CD4-positive, alpha-beta memory T cell (primary cell): Measurements from ENCODE around the gene ZDHHC17. TPM values are rescaled to one million over a fixed set of nuclear protein-coding genes. Genes with fewer than 3 reads are reported as not detected.
A peak's percentile ranks its signal among the peaks of the same experiment; 100 is the strongest.

Source experiments
- CTCF ChIA-PET: fragments of 350-600 bp; sonication (Branson Sonifier 250); formaldehyde crosslinking; loops from one replicate; lab custom pipeline; 2021; ENCODE audit warnings: inconsistent platforms; ENCODE audit not compliant: partially characterized antibody; lab: Charles Lee
- POLR2A ChIA-PET: fragments of 350-600 bp; sonication (Branson Sonifier 250); formaldehyde crosslinking; loops from one replicate; lab custom pipeline; 2021; ENCODE audit not compliant: partially characterized antibody; lab: Charles Lee
- DNase-seq, 5 donors: peaks; one replicate each; pipeline versions ENCODE4 v3.0.0 to v3.0.0-alpha.2; 2020 to 2022; ENCODE audit warnings: mixed read lengths in 1 of 5
- H3K27ac ChIP-seq: one replicate; pipeline ENCODE4 v1.7.0; 2013; ENCODE audit warnings: low read depth, low read length
- H3K27me3 ChIP-seq: 2 replicates; pipeline ENCODE4 v1.7.0; 2013; ENCODE audit warnings: mild to moderate bottlenecking, low read length, moderate library complexity; ENCODE audit not compliant: insufficient read depth
- H3K36me3 ChIP-seq: 2 replicates; pipeline ENCODE4 v1.7.0; 2013; ENCODE audit warnings: mild to moderate bottlenecking, low read length, moderate library complexity; ENCODE audit not compliant: insufficient read depth
- H3K4me1 ChIP-seq: 2 replicates; pipeline ENCODE4 v1.7.0; 2013; ENCODE audit warnings: mild to moderate bottlenecking, low read length, moderate library complexity; ENCODE audit not compliant: insufficient read depth
- H3K4me3 ChIP-seq, 2 donors: one replicate each; pipeline ENCODE4 v1.7.0; 2013; ENCODE audit warnings: low read length in 2 of 2, mild to moderate bottlenecking in 1 of 2
- H3K9me3 ChIP-seq, 2 donors: one replicate each; pipeline ENCODE4 v1.7.0; 2013; ENCODE audit warnings: low read length in 2 of 2, control low read depth in 1 of 2; ENCODE audit not compliant: control insufficient read depth in 1 of 2
- H3K27ac Mint-ChIP-seq, 7 donors: one replicate each; pipeline ENCODE4 v1.8.0; 2020 to 2021; ENCODE audit warnings: mixed read lengths in 7 of 7, mild to moderate bottlenecking in 6 of 7, inconsistent platforms in 3 of 7, moderate library complexity in 3 of 7
- H3K27me3 Mint-ChIP-seq, 2 donors: one replicate each; pipeline ENCODE4 v1.8.0; 2020 to 2021; ENCODE audit warnings: mixed read lengths in 2 of 2
- H3K36me3 Mint-ChIP-seq, 2 donors: one replicate each; pipeline ENCODE4 v1.8.0; 2020 to 2021; ENCODE audit warnings: mixed read lengths in 2 of 2, inconsistent platforms in 1 of 2, mild to moderate bottlenecking in 1 of 2
- H3K4me1 Mint-ChIP-seq, 4 donors: one replicate each; pipeline ENCODE4 v1.8.0; 2020 to 2021; ENCODE audit warnings: mixed read lengths in 4 of 4, mild to moderate bottlenecking in 1 of 4
- H3K4me3 Mint-ChIP-seq, 8 donors: one replicate each; pipeline ENCODE4 v1.8.0; 2020 to 2021; ENCODE audit warnings: mixed read lengths in 8 of 8, mild to moderate bottlenecking in 7 of 8, moderate library complexity in 6 of 8, inconsistent platforms in 3 of 8
- H3K9me3 Mint-ChIP-seq, 8 donors: one replicate each; pipeline ENCODE4 v1.8.0; 2020 to 2021; ENCODE audit warnings: mixed read lengths in 8 of 8, mild to moderate bottlenecking in 5 of 8, inconsistent platforms in 3 of 8, moderate library complexity in 1 of 8
- intact Hi-C: fragments of 100-400 bp; cut with micrococcal nuclease; formaldehyde crosslinking; loops from one replicate; pipeline ENCODE4 v1.15.1; 2023
- polyA plus RNA-seq, 2 donors: library from polyadenylated mRNA; unstranded; fragments of 300-500 nt; fragmentation: Illumina TruSeq; gene quantifications; one replicate each; pipeline ENCODE4 v1.2.3, GENCODE V29; 2021
- total RNA-seq, 2 experiments: library from RNA; stranded (reverse); gene quantifications; one replicate each; pipeline ENCODE4 v1.2.3, GENCODE V29; 2021

Gene ZDHHC17
- total and polyA plus RNA-seq, 4 experiments from 2014 or later: 9.4 to 52.9 (median 32.6) TPM

DNA sequence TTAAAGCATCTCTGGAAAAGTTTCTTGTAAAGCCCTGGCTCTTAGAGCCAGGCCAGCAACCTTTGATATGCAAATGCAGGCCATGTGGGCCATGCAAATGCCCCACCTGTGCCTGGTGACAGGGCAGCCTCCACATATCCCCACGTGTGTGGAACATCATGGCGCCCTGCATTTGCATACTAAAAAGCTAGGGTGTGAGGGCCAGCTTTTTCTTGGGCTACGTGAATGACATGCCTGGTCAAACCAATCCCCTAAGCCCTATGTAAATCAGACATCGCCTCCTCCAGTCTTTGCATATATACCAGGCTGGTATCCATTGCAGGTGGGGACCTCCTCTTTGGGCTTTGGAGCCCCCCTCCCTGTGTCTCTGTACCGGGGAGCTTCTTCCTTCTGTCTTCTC is 108.5 kb downstream of the ZDHHC17 start:
- peaks cover 0 to 5% (median 1%) of the 10 kb centered on the region in 4 donors for H3K4me1 Mint-ChIP-seq
- no peak overlapping the region for H3K27ac ChIP-seq
- peaks cover 28% of the 10 kb centered on the region in 2 donors for H3K27me3 Mint-ChIP-seq

DNA sequence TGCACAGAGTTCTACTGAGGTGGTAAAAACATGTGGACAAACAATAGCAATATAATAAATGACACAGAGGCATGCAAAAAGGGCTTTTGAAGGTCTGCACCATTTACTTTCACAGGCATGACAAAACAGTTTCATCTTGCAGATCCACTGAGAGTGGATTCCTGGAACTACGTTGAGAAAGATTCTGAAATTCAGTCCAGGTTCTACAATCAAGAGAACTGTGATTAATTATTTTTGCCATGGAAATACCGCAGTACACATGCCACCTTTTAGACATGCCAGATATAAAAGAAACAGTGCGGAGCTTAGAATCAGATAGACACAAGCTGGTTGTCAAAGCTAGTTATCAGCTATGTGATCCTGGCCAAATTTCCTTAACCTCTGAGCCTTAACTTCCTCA is 110.1 kb downstream of the ZDHHC17 start:
- no peak overlapping the region for H3K27ac Mint-ChIP-seq
- no peak overlapping the region for H3K4me3 Mint-ChIP-seq
- H3K9me3 Mint-ChIP-seq: no peaks in the 10 kb centered on the region
- Histone ChIP-seq H3K4me1 (peaks cover 8% of the 10 kb centered on the region), H3K9me3 (no peaks in the 10 kb centered on the region), H3K27me3 (peaks cover 25% of the 10 kb centered on the region), H3K4me3 (no peak overlapping the region), H3K27ac (no peak overlapping the region), H3K36me3 (no peaks in the 10 kb centered on the region)
- H3K4me1 Mint-ChIP-seq: peaks cover 4 to 18% (median 10%) of the 10 kb centered on the region in 4 donors
- intact Hi-C loops: no loop called here
- no peaks in the 10 kb centered on the region for H3K36me3 Mint-ChIP-seq
- POLR2A ChIA-PET: no interaction called here
- DNase-seq: no peak
- H3K27me3 Mint-ChIP-seq: peaks cover 32 to 33% of the 10 kb centered on the region in 2 donors
- CTCF ChIA-PET: no interaction called here

More for the DNA sequence above, 108.5 kb downstream of the ZDHHC17 start:
- Mint-ChIP-seq H3K27ac (no peak overlapping the region), H3K9me3 (no peaks in the 10 kb centered on the region), H3K36me3 (no peaks in the 10 kb centered on the region), H3K4me3 (no peak overlapping the region)
- ChIA-PET POLR2A (interaction anchor here (0.7 kb wide), 1 partner anchor 18 kb away, joined by 5 read pairs; no protein-coding TSS in a partner anchor), CTCF (no interaction called here)
- peaks cover 17% of the 10 kb centered on the region for H3K27me3 ChIP-seq
- intact Hi-C loops: no loop called here
- H3K9me3 ChIP-seq: no peaks in the 10 kb centered on the region
- no peak overlapping the region for H3K4me3 ChIP-seq
- no peak for DNase-seq
- no peaks in the 10 kb centered on the region for H3K36me3 ChIP-seq
- no peaks in the 10 kb centered on the region for H3K4me1 ChIP-seq

DNA sequence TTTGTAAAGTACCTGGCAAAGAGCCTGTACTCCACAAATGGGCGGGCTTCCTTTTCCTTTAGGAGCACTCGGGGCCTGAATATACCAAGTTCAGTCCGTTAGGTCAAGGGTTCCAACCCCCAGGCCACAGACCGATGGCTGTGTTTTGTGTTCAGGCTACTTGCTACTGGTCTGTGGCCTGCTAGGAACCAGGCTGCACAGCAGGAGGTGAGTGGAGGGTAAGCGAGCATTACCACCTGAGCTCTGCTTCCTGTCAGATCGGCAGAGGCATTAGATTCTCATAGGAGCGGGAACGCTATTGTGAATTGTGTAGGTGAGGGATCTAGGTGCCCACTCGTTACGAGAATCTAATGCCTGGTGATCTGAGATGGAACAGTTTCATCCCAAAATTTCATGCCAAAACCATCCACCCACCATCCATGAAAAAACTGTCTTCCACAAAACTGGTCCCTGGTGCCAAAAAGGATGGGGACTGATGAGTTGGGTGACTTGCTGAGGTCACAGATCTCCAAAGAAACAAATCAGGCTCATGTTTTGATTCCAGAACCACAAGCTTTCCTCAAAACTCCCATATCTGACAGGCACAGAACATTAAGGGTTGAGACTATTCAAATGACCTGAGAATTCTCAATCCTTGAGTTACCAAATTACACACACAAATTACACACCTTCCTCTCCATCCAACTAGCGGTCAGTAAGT is 110.7 kb downstream of the ZDHHC17 start:
- Histone ChIP-seq H3K27ac (no peak overlapping the region), H3K4me1 (peaks cover 8% of the 10 kb centered on the region), H3K9me3 (no peaks in the 10 kb centered on the region), H3K36me3 (no peaks in the 10 kb centered on the region), H3K27me3 (peaks cover 26% of the 10 kb centered on the region), H3K4me3 (no peak overlapping the region)
- POLR2A ChIA-PET: no interaction called here
- Mint-ChIP-seq H3K27me3 (peaks cover 33 to 35% of the 10 kb centered on the region in 2 donors), H3K36me3 (no peaks in the 10 kb centered on the region), H3K27ac (no peak overlapping the region), H3K9me3 (peaks cover 0 to 4% (median 0%) of the 10 kb centered on the region in 8 donors), H3K4me1 (peaks cover 7 to 23% (median 14%) of the 10 kb centered on the region in 4 donors), H3K4me3 (no peak overlapping the region)
- CTCF ChIA-PET: no interaction called here
- no peak for DNase-seq
- intact Hi-C loops: no loop called here

DNA sequence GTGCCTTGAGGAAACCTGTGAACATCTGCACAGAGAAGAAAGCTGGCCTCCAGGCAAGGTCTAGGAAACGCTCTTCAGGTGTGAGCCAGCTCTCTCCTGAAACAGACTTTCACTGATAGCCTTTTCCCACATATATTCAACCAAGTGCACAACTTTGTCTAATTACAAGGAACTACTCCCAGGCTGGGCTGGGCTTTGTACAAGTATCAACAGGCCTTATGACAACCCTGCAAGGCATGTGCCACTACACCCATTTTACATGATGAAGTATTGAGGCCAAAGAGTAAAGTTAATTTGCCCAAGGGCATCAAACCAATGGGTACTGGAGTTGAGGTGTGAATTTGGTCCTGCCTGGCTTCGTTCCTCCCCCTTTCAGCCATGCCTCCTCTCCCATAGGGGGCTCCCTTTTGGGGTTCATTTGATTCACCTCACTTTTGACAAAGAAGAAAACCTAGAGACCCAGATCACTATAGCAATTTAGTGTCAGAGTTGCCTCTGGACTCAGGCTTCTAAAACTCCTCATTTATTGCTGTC is 112.8 kb downstream of the ZDHHC17 start:
- ChIA-PET POLR2A (no interaction called here), CTCF (no interaction called here)
- H3K9me3 Mint-ChIP-seq: peaks cover 0 to 5% (median 0%) of the 10 kb centered on the region in 8 donors
- DNase-seq: no peak
- H3K27ac Mint-ChIP-seq: no peak overlapping the region
- peaks cover 33 to 34% of the 10 kb centered on the region in 2 donors for H3K27me3 Mint-ChIP-seq
- H3K9me3 ChIP-seq: no peaks in the 10 kb centered on the region
- no peaks in the 10 kb centered on the region for H3K36me3 ChIP-seq
- H3K4me3 ChIP-seq: no peak overlapping the region
- no peak overlapping the region for H3K27ac ChIP-seq
- no peaks in the 10 kb centered on the region for H3K36me3 Mint-ChIP-seq
- H3K4me3 Mint-ChIP-seq: peak overlapping the region in 3 of 8 donors; percentile 12 to 70 (median 68)
- H3K27me3 ChIP-seq: peaks cover 30% of the 10 kb centered on the region
- H3K4me1 ChIP-seq: peaks cover 8% of the 10 kb centered on the region
- intact Hi-C loops: no loop called here
- H3K4me1 Mint-ChIP-seq: peaks cover 7 to 25% (median 15%) of the 10 kb centered on the region in 4 donors

DNA sequence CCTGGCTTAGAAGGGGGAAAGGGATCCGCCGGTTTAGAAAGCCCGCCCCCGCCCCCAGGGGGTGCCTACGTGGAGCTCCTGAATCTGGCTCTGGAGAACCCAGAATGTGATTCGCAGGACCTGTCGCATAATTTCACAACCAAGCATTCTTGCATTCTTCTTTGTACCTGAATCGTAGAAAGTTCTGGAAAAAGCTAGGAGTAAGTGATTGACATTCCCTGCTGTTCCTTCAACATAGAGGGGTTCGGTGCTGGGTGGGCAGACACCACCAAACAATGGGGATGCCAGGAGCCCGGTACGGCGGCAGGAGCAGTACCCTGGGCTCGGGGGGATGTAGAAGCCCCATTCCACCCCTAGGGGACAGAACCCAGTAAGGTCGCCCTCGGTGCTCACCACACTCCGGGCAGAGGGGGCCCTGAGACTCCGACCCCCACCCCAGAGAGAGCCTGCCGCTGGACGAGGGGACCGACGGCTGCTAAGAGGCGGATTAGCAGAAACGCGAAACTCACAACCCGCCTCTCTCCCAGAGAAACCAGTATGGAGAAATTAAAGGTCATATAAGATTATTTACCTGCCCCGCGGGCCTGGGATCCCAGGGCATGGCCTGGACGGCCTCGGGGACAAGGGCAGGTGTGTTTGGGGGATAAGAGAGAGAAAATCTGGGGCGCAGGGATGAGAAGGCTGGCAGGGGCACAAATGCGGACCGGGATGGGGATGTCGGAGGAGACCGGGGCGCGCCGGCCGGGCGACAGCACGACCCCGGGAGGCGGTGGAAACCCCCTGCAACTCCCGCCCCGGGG is 114.4 kb downstream of the ZDHHC17 start:
- Mint-ChIP-seq H3K27me3 (peaks cover 28 to 35% of the 10 kb centered on the region in 2 donors), H3K27ac (peak overlapping the region in 3 of 7 donors; percentile 44 to 86 (median 80)), H3K4me3 (peak overlapping the region; percentile 87 to 96 (median 92)), H3K4me1 (peaks cover 7 to 25% (median 15%) of the 10 kb centered on the region in 4 donors), H3K36me3 (no peaks in the 10 kb centered on the region), H3K9me3 (peaks cover 0 to 5% (median 0%) of the 10 kb centered on the region in 8 donors)
- H3K27ac ChIP-seq: no peak overlapping the region
- intact Hi-C loops: no loop called here
- ChIA-PET CTCF (no interaction called here), POLR2A (no interaction called here)
- H3K9me3 ChIP-seq: no peaks in the 10 kb centered on the region
- H3K27me3 ChIP-seq: peaks cover 30% of the 10 kb centered on the region
- no peaks in the 10 kb centered on the region for H3K36me3 ChIP-seq
- peak in 1 of 5 donors; percentile 10 for DNase-seq
- peaks cover 8% of the 10 kb centered on the region for H3K4me1 ChIP-seq
- peak overlapping the region in 1 of 2 donors; percentile 49 for H3K4me3 ChIP-seq

DNA sequence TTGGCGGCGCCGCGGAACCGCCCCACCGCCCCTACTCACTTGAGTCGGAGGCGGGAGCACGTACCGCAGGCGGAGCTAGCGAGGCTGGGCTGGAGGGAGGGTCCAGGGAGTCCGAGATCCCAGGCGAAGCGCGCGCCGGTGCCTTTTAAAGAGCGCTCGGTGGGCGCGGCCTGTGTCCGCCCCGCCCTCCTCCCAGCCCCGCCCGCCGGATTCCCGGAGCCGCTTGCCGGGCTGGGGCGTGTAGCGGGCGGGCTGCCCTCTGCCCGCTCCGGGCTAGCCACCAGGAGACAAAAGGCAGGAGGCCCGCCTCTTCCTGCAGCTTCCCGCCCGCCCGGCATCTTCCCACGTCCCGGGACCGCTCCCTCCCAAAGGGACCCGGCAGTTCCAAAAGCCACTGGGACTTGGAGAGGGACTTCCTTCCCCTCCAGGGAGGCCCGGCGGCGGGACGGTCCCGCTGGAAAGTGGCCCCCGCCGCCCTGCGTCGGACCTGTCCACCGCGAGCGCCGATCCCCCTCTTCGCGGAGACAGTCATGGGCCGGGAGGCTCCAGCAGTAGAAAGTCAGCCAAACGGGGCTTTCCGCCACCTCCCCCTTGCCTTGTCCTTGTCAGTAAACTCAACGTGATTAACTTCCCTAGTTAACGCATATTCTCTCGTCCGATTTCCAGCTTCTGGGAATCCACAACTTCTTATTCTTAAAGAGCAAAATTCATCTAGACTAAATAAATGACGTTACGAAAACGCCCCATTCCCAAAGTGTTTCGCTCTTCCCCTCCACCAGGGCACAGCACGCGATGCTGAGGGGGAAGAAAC is 115.2 kb downstream of the ZDHHC17 start, which contains the start of gene CSRP2:
Gene CSRP2, minus strand, starts transcription at position 121 of the 811 bp plus-strand sequence. CDS start 12,759 bp downstream, outside the sequence.
- Histone ChIP-seq H3K9me3 (no peaks in the 10 kb centered on the region), H3K27ac (no peak within 1 kb of the TSS), H3K36me3 (no peaks in the 10 kb centered on the region), H3K4me1 (peaks cover 8% of the 10 kb centered on the region), H3K4me3 (peak within 1 kb of the TSS; percentile 15 to 49), H3K27me3 (peaks cover 30% of the 10 kb centered on the region)
- intact Hi-C loops: no loop called here
- peaks cover 33 to 35% of the 10 kb centered on the region in 2 donors for H3K27me3 Mint-ChIP-seq
- H3K4me3 Mint-ChIP-seq: peak within 1 kb of the TSS; percentile 87 to 96 (median 92)
- no peaks in the 10 kb centered on the region for H3K36me3 Mint-ChIP-seq
- CTCF ChIA-PET: no interaction called here
- peaks cover 7 to 25% (median 15%) of the 10 kb centered on the region in 4 donors for H3K4me1 Mint-ChIP-seq
- peak; percentile 20 to 56 (median 28) for DNase-seq
- peak within 1 kb of the TSS in 5 of 7 donors; percentile 25 to 86 (median 49) for H3K27ac Mint-ChIP-seq
- peaks cover 0 to 5% (median 0%) of the 10 kb centered on the region in 8 donors for H3K9me3 Mint-ChIP-seq
- POLR2A ChIA-PET: no interaction called here
